GM19240 (cell line): Measurements from ENCODE around the gene SPATA31D4.
"Not testable (repeated sequence)": the region's sequence is repeated elsewhere in the genome, so short reads cannot be mapped to it uniquely, and the experiment has no call there.

ENCODE experiments used
- DNase-seq: peaks from one replicate; pipeline ENCODE4 v3.0.0; 2011; ENCODE audit warnings: low spot score; ENCODE audit not compliant: insufficient read length

SPATA31D4 gene

DNA sequence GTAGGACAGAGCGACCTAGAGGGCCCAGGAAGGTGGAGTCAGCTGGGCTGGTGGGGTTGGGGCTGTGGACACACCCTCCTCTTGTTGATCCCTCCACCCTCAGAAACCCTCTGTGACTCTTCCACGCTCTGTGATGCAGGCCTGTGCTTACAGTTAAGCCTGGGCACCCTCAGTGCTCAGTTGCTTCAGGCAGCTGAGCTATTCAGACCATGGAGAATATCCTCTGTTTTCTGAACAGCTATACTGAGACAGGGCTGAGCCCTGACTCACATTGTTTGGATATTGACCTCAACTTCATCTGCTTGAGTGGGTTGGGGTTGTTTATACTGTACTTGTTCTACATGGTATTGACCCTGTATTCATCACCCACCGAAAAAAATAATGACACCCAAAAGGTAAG lies at the start of gene SPATA31D4:
SPATA31D4 (plus strand) TSS at position 124 of the 400 bp plus-strand sequence; CDS start at position 210, 86 bp downstream.
- DNase-seq = not testable (repeated sequence)

DNA sequence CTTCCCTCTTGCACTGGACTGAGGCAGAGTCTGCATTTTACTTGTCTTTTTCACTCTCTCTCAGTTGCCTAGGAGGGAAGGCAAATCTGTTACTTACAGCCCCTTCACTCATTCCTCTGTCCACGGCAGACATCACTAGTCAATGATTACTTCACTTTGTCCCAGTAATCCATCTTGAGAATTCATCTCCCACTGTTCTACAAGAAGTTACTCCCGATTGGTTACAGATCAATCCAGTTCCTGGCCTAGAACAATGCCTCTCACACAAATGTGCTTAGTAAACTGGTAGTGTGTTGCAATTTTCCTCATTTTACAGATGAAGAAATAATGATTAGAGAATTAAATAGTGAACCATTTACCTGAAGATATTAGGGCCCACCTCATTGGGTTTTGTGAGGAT lies 49.7 kb upstream of the SPATA31D4 start:
- DNase-seq = no peak

GRCh38 chr9:81879501-81879916 lies 48.7 kb upstream of the SPATA31D4 start:
- DNase-seq = no peak

- no peak for DNase-seq
Observed at GRCh38 chr9:81885602-81886001, 42.6 kb upstream of the SPATA31D4 start.

GRCh38 chr9:81886665-81887064 lies 41.6 kb upstream of the SPATA31D4 start:
- no peak for DNase-seq

GRCh38 chr9:81890104-81890503 lies 38.1 kb upstream of the SPATA31D4 start:
- DNase-seq = no peak

GRCh38 chr9:81892440-81892839 lies 35.8 kb upstream of the SPATA31D4 start:
- DNase-seq = no peak

- no peak for DNase-seq
Observed at GRCh38 chr9:81893929-81894328, 34.3 kb upstream of the SPATA31D4 start.

DNA sequence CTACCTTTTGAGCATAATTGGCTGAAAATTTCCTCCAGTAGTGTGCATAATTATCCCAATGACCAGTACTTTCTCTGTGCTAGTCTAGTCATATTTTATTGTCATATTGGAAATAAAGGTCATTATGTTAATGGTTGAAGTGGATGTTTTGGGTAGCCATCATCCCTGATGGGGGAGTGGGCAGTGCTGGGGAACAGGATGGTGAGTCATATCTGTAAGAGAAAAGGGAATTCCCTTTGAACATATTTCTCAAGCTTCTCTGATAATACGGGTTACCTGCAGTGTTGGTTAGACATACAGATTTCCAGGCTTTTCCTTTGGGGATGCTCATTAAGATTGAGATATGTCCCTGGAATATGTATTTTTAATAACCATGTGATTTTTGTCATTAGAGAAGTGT lies 33.3 kb upstream of the SPATA31D4 start:
- DNase-seq = no peak

GRCh38 chr9:81896070-81896469 lies 32.2 kb upstream of the SPATA31D4 start:
- no peak for DNase-seq

DNA sequence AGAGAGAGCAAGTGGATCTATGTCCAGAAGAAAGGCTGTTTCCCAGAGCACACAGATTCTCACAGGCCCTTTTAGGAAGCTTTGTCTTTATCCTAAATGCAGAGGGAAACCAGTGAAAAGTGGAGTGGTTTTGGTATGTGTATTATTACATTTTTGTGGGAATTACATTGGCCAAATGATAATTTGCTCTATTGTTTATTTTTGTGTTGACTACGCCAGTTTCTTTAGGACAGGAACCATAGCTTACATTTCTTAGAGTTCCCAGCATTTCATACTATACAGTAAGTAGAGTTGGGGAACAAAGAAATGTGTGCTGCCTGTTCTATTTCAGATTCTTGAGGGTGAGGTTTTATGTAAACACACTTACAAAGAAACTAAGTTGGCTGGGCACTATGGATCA lies 29.4 kb upstream of the SPATA31D4 start:
- no peak for DNase-seq

DNA sequence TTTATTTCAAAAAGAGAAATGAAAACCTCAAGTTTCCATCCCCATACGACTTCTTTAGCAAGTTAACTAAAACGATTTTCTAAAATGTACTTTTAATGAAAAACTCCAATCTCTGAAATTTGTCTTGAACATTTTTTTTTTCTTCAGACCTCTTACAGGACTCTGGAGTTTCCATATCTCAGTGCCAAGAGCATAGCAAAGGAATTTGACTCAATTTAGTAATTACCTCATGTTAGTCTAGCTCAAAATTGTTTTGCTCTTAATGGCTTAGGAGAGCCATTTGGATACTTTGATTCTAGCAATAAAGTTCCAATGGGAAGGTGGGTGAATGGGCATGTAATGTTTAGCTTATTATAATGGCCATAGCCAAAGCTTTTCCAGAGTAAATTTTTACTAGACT lies 26.0 kb upstream of the SPATA31D4 start:
- DNase-seq = no peak

- DNase-seq = no peak
Observed at GRCh38 chr9:81902626-81903025, 25.6 kb upstream of the SPATA31D4 start.

DNA sequence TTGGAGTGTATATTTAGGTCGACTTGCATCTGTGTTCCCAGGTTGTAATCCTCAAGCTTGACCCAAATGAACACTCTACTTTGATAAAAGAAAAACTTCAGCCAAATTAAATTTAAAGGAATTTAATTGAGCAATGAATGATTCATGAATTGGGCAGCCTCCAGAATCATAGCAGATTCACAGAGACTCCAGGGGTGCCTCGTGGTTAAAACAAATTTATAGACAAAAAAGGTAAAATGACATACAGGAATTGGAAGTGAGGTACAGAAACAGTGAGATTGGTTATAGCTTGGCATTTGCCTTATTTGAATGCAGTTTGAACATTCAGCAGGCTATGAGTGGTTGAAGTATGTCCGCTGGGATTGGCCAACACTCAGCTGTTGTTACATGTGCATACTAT lies 21.6 kb upstream of the SPATA31D4 start:
- no peak for DNase-seq

GRCh38 chr9:81912135-81912534 lies 16.1 kb upstream of the SPATA31D4 start:
- no peak for DNase-seq

GRCh38 chr9:81915801-81916505 lies 12.3 kb upstream of the SPATA31D4 start:
- no peak for DNase-seq

DNA sequence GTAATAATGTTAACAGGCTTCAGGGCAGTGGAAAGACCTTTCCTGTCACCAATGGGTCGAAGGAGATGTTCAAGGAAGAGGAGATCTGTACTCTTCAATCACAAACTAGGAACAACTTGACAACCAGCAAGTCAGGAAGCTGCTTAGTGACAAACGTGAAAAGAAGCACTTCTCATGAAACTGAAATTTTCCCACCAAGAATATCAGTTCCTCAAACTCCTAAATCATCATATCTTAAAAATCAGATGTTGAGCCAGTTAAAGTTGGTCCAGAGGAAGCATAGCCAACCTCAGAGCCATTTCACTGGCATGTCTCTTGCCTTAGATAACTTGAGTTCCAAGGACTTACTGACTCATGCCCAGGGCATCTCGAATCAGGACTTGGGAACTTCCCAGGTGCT lies 9.7 kb upstream of the SPATA31D4 start:
- DNase-seq = not testable (repeated sequence)

GRCh38 chr9:81930147-81930546 lies 1.9 kb downstream of the SPATA31D4 start:
- not testable (repeated sequence) for DNase-seq

DNA sequence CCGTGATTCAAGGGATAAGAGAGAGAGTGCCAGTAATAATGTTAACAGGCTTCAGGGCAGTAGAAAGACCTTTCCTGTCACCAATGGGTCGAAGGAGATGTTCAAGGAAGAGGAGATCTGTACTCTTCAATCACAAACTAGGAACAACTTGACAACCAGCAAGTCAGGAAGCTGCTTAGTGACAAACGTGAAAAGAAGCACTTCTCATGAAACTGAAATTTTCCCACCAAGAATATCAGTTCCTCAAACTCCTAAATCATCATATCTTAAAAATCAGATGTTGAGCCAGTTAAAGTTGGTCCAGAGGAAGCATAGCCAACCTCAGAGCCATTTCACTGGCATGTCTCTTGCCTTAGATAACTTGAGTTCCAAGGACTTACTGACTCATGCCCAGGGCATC lies 5.3 kb downstream of the SPATA31D4 start:
- not testable (repeated sequence) for DNase-seq

DNA sequence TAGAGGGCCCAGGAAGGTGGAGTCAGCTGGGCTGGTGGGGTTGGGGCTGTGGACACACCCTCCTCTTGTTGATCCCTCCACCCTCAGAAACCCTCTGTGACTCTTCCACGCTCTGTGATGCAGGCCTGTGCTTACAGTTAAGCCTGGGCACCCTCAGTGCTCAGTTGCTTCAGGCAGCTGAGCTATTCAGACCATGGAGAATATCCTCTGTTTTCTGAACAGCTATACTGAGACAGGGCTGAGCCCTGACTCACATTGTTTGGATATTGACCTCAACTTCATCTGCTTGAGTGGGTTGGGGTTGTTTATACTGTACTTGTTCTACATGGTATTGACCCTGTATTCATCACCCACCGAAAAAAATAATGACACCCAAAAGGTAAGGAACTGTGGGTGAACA lies 15.2 kb downstream of the SPATA31D4 start, which contains the start of gene SPATA31D3:
SPATA31D3 (plus strand) TSS at position 108 of the 400 bp plus-strand sequence; CDS start at position 194, 86 bp downstream.
- DNase-seq = not testable (repeated sequence)

DNA sequence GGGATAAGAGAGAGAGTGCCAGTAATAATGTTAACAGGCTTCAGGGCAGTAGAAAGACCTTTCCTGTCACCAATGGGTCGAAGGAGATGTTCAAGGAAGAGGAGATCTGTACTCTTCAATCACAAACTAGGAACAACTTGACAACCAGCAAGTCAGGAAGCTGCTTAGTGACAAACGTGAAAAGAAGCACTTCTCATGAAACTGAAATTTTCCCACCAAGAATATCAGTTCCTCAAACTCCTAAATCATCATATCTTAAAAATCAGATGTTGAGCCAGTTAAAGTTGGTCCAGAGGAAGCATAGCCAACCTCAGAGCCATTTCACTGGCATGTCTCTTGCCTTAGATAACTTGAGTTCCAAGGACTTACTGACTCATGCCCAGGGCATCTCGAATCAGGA lies 20.4 kb downstream of the SPATA31D4 start:
- not testable (repeated sequence) for DNase-seq

GRCh38 chr9:81953096-81953495 lies 24.9 kb downstream of the SPATA31D4 start:
- DNase-seq = no peak

GRCh38 chr9:81955625-81956024 lies 27.4 kb downstream of the SPATA31D4 start:
- DNase-seq = no peak
